GM18520 (cell line): Measurements from ENCODE around the gene ZBTB16.

Experiments used
- ATAC-seq: cut with Tn5 transposase; IDR thresholded peaks from one replicate; pipeline ENCODE4 v1.9.1; 2021; ENCODE audit not compliant: unreplicated experiment

Gene ZBTB16

DNA sequence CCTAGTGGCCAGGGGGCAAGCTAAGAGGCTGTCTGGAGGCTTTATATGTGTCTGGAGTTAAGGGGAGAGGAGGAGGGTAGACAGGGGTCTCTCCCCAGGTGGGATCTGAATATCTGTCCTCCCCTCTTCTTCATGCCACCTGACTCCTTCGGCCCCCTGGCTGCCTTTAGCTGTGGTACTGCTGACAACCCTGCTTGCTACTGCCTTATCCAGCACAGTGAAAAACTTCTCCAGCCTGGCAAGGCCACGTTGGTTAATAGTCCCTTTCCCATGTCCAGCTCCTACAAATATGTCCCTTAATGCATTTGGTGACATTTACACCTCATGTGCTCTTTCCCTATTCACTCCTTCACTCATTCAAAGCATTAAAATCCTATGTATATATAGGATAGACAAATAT is 194.3 kb downstream of the ZBTB16 start:
- no peak for ATAC-seq

DNA sequence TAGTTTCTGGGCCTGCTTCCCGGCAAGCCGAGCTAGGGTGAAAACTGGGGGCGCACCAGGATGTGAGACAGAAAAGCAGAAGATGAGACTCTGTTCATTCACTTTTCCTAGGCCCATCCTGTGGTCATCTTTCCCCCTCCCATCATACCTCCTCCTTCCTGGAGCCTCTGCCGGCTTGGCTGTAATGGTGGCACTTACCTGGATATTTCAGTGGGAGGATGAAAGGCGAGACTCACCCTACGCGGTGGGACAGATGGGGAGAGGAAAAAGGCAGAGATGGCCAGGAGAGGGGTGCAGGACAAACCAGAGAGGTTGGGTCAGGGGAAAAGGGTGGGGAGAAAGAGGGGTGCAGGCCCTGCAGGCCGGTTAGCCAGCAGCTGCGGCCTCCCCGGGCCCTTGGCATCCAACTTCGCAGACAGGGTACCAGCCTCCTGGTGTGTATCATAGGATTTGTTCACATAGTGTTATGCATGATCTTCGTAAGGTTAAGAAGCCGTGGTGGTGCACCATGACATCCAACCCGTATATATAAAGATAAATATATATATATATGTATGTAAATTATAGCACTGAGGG is 195.1 kb downstream of the ZBTB16 start:
- ATAC-seq, result no peak

DNA sequence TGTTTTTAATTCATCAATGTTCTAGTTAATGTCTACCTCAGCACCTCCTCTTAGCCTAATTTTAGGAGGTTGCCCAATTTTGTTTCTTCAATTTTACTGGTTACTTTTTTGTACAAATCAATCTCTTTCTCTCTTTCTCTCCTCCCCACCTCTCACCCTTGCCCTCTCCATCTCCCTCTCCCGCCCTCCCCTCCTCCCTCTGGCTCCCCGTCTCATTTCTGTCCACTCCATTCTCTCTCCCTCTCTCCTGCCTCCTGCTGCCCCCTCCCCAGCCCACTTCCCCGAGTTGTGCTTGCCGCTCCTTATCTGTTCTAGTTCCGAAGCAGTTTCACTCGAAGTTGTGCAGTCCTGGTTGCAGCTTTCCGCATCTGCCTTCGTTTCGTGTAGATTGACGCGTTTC is 195.8 kb downstream of the ZBTB16 start:
- no peak for ATAC-seq

- ATAC-seq, result no peak
Observed at GRCh38 chr11:114256176-114256966, 196.9 kb downstream of the ZBTB16 start.

DNA sequence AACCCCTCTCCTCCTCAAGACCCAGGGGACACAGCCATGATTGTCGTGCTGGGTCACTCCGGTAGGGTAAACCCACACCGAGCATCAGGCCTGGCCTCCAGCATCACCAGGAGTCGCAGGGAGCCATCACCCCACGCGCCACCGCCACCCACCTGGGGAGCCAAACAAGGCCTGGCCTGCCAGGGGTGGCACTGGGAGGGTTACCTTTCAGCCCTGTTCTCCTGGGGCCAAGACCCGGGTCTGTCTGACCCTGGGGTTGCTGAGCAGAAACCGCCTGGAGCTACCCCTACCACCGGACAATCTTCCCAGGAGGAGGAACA is 197.4 kb downstream of the ZBTB16 start:
- ATAC-seq, result no peak

DNA sequence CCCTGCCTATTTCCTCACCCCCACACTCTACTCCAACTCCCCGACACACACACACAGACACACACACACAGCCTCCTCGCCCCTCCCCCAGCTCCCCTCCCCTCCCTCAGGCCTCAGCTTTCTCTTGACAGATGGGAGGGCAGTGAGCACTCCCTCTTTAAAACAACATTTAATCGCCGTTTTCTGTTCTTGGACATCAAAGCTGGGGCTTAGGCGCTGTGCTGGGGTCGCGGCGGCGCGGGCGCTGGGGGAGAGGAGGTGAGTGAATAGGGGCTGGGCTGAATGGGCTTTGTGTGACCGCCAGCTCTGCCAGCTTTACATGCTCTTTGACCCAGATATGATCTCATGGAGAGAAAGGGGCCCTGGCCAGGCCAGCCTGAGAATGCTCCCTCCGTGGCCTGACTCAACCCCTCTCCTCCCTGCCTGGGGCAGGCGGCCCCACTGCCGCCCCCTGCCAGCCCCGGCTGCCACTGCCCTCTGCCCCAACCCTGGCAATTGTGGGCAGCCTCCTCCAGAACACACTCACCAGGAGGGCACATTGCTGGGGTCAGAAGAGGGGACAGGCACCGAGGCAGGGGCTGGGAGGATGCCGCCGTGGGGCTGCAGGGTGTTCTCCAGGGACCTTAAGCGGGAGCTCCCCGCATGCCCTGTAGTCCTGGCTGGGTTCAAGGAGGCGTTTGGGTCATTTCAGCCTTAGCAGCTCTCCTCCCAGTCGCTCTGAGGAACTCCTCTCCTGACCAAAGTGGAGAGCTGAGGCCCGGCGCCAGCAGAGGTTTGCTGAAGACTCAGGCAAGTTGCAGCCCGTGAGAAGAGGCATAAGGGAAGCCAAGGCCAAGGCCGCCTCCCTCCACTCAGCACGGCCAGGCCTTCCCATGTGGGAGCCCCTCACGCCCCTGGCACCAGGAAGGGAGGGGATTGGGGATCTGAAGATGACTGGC is 198.4 kb downstream of the ZBTB16 start:
- ATAC-seq, result no peak

- no peak for ATAC-seq
Observed at GRCh38 chr11:114258696-114259095, 199.2 kb downstream of the ZBTB16 start.

DNA sequence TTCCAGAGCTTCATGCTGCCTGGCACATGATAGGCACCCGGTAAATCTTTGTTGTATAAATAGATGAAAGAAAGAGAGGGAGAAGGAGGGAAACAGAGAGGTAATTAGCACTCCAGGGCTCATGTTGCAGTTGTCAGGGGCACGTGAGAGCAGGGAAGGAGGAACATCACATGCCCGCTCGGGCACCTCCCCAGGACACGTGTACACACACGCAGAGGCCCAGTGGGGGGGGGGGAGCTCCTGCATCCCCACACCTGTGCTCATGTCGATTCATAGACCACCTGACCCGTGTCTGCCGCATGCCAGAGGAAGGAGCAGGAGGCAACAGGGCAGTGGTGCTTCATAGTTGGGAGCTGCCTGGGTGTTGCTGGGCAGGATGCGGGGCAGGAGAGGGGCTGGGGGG is 199.6 kb downstream of the ZBTB16 start:
- ATAC-seq, result no peak

- no peak for ATAC-seq
Observed at GRCh38 chr11:114259551-114259983, 200.1 kb downstream of the ZBTB16 start.

GRCh38 chr11:114260077-114260476 is 200.6 kb downstream of the ZBTB16 start:
- no peak for ATAC-seq

- no peak for ATAC-seq
Observed at GRCh38 chr11:114260483-114260882, 201.0 kb downstream of the ZBTB16 start.

DNA sequence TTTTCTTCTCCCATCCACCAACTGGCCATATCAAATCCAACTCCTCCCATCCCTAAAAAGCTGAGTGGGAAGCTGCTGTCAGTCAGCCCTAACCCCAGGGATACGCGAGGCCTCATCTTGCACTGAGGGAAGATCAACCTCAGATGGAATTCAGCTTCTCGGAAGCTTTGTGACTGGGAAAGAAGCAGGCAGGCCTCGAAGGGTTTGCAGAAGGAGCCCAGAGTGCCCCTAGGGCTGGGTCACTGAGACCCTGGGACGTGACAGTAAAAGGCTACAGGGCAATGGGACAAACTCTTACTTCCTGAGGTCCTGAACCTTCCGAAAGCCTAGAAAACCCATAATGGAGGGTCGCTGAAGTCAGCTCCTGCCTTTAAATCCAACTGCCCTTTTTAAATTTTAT is 202.3 kb downstream of the ZBTB16 start:
- ATAC-seq, result no peak

- no peak for ATAC-seq
Observed at GRCh38 chr11:114262681-114263512, 203.4 kb downstream of the ZBTB16 start.

- ATAC-seq, result no peak
Observed at GRCh38 chr11:114263513-114264170, 204.1 kb downstream of the ZBTB16 start.

DNA sequence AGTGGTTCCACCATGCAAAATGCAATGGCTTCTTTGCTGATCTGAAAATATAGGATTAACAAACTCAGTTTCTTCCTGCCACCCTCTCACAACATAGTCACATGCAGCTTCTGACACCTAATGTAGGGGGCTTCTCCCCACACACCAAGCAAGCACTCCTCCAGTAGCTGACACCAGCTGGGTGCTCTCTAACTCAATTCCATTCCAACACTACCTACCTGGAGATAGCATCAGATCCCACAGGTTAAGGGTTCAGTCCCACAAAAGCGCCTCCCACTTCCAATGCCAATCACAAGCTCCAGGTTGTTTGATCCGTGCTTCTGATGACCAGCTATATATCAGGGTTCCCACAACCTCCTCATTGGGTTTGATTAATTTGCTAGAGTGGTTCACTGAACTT is 204.9 kb downstream of the ZBTB16 start:
- ATAC-seq, result no peak

- no peak for ATAC-seq
Observed at GRCh38 chr11:114265122-114265878, 205.8 kb downstream of the ZBTB16 start.

GRCh38 chr11:114269498-114269897 is 210.0 kb downstream of the ZBTB16 start:
- ATAC-seq, result no peak

GRCh38 chr11:114270531-114271270 is 211.2 kb downstream of the ZBTB16 start:
- ATAC-seq, result no peak

DNA sequence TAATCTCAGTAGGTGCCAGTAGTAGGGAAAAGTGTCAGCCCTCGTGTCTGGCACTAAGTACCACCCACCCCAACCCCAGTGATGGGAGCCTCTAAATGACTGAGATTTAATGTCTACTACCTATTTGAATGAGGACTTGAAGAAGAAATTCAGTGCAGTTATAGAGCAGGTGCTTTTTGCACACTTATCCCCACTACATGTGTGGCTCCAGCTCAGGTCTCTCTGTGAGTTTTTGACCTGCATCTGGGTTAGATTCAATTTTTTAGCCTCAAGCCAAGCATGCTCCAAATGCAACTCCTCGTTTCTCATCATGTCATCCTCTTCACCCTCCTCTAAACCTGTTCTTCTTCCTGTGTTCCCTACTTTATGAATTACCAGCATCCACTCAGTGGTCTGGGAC is 211.8 kb downstream of the ZBTB16 start:
- ATAC-seq, result no peak
